ENCODE data around the gene THPO.

THPO gene

GRCh38 chr3:184395320-184395660 is 17.3 kb upstream of the THPO start:
- Histone ChIP-seq H3K36me3 (ENCODE audit: control insufficient read depth, insufficient read depth, low read length) (no peaks in the 10 kb centered on the region), H3K4me1 (ENCODE audit: control insufficient read depth, insufficient read depth, low read length) (no peaks in the 10 kb centered on the region), H3K4me3 (ENCODE audit: low read depth, low read length) (no peak overlapping the region), H3K27me3 (ENCODE audit: control insufficient read depth, insufficient read depth, low read length) (no peaks in the 10 kb centered on the region), H3K9me3 (ENCODE audit: control insufficient read depth, insufficient read depth, low read length) (no peaks in the 10 kb centered on the region), H3K9ac (ENCODE audit: low read depth, low read length) (no peak overlapping the region)

- Histone ChIP-seq H3K27me3 (ENCODE audit: control insufficient read depth, insufficient read depth, low read length) (no peaks in the 10 kb centered on the region), H3K9ac (ENCODE audit: low read depth, low read length) (no peak overlapping the region), H3K9me3 (ENCODE audit: control insufficient read depth, insufficient read depth, low read length) (no peaks in the 10 kb centered on the region), H3K36me3 (ENCODE audit: control insufficient read depth, insufficient read depth, low read length) (no peaks in the 10 kb centered on the region), H3K4me3 (ENCODE audit: low read depth, low read length) (no peak overlapping the region), H3K4me1 (ENCODE audit: control insufficient read depth, insufficient read depth, low read length) (no peaks in the 10 kb centered on the region)
Observed at GRCh38 chr3:184391266-184391665, 13.3 kb upstream of the THPO start.

GRCh38 chr3:184389935-184390528 is 12.0 kb upstream of the THPO start:
- Histone ChIP-seq H3K27me3 (ENCODE audit: control insufficient read depth, insufficient read depth, low read length) (peaks cover 4% of the 10 kb centered on the region), H3K4me1 (ENCODE audit: control insufficient read depth, insufficient read depth, low read length) (no peaks in the 10 kb centered on the region), H3K9me3 (ENCODE audit: control insufficient read depth, insufficient read depth, low read length) (no peaks in the 10 kb centered on the region), H3K4me3 (ENCODE audit: low read depth, low read length) (no peak overlapping the region), H3K36me3 (ENCODE audit: control insufficient read depth, insufficient read depth, low read length) (no peaks in the 10 kb centered on the region), H3K9ac (ENCODE audit: low read depth, low read length) (no peak overlapping the region)

- H3K36me3 ChIP-seq (ENCODE audit: control insufficient read depth, insufficient read depth, low read length): no peaks in the 10 kb centered on the region
- no peak overlapping the region for H3K9ac ChIP-seq (ENCODE audit: low read depth, low read length)
- H3K27me3 ChIP-seq (ENCODE audit: control insufficient read depth, insufficient read depth, low read length): peaks cover 9% of the 10 kb centered on the region
Observed at GRCh38 chr3:184389384-184389783, 11.4 kb upstream of the THPO start.

GRCh38 chr3:184388936-184389230 is 10.9 kb upstream of the THPO start:
- peaks cover 14% of the 10 kb centered on the region for H3K27me3 ChIP-seq (ENCODE audit: control insufficient read depth, insufficient read depth, low read length)

More at GRCh38 chr3:184389384-184389783, 11.4 kb upstream of the THPO start:
- H3K4me3 ChIP-seq (ENCODE audit: low read depth, low read length): no peak overlapping the region
- H3K4me1 ChIP-seq (ENCODE audit: control insufficient read depth, insufficient read depth, low read length): no peaks in the 10 kb centered on the region
- H3K9me3 ChIP-seq (ENCODE audit: control insufficient read depth, insufficient read depth, low read length): no peaks in the 10 kb centered on the region

DNA sequence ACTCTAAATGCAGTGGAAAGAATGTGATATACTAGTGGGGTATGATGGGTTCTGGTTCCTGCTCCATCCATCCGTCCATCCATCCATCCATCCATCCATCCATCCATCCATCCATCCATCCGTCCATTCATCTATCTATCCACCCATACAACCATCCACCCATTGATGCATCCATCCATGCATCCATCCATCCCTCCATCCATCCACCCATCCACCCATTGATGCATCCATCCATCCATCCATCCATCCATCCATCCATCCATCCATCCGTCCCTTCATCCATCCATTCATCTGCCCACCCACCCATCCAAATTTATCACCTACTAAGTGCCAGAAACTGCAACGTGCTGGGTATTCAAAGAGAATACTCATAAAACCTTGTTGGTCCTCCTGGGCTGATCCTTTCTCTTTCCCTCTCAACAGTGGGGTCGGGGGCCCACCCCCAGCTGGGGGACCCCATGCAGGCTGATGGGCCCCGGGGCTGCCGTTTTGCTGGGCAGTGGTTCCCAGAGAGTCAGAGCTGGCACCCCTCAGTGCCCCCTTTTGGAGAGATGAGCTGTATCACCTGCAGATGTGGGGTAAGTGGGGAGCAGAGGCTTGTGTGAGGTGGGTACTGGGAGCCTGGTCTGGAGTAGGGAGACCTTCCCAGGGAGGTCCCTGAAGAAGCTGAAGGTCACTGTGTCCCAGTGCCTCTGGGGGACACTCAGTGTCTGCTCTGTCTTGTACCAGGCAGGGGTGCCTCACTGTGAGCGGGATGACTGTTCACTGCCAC is 10.3 kb upstream of the THPO start:
- H3K9me3 ChIP-seq (ENCODE audit: control insufficient read depth, insufficient read depth, low read length): no peaks in the 10 kb centered on the region

More at GRCh38 chr3:184388936-184389230, 10.9 kb upstream of the THPO start:
- Histone ChIP-seq H3K4me3 (ENCODE audit: low read depth, low read length) (no peak overlapping the region), H3K9ac (ENCODE audit: low read depth, low read length) (no peak overlapping the region), H3K9me3 (ENCODE audit: control insufficient read depth, insufficient read depth, low read length) (no peaks in the 10 kb centered on the region), H3K36me3 (ENCODE audit: control insufficient read depth, insufficient read depth, low read length) (no peaks in the 10 kb centered on the region), H3K4me1 (ENCODE audit: control insufficient read depth, insufficient read depth, low read length) (no peaks in the 10 kb centered on the region)

GRCh38 chr3:184387174-184387714 is 9.2 kb upstream of the THPO start:
- no peak overlapping the region for H3K9ac ChIP-seq (ENCODE audit: low read depth, low read length)
- no peaks in the 10 kb centered on the region for H3K36me3 ChIP-seq (ENCODE audit: control insufficient read depth, insufficient read depth, low read length)
- H3K27me3 ChIP-seq (ENCODE audit: control insufficient read depth, insufficient read depth, low read length): peaks cover 27% of the 10 kb centered on the region
- H3K4me3 ChIP-seq (ENCODE audit: low read depth, low read length): no peak overlapping the region
- no peaks in the 10 kb centered on the region for H3K9me3 ChIP-seq (ENCODE audit: control insufficient read depth, insufficient read depth, low read length)
- H3K4me1 ChIP-seq (ENCODE audit: control insufficient read depth, insufficient read depth, low read length): no peaks in the 10 kb centered on the region

More for the DNA sequence above, 10.3 kb upstream of the THPO start:
- Histone ChIP-seq H3K4me3 (ENCODE audit: low read depth, low read length) (no peak overlapping the region), H3K4me1 (ENCODE audit: control insufficient read depth, insufficient read depth, low read length) (no peaks in the 10 kb centered on the region), H3K36me3 (ENCODE audit: control insufficient read depth, insufficient read depth, low read length) (no peaks in the 10 kb centered on the region), H3K27me3 (ENCODE audit: control insufficient read depth, insufficient read depth, low read length) (peaks cover 16% of the 10 kb centered on the region), H3K9ac (ENCODE audit: low read depth, low read length) (no peak overlapping the region)

DNA sequence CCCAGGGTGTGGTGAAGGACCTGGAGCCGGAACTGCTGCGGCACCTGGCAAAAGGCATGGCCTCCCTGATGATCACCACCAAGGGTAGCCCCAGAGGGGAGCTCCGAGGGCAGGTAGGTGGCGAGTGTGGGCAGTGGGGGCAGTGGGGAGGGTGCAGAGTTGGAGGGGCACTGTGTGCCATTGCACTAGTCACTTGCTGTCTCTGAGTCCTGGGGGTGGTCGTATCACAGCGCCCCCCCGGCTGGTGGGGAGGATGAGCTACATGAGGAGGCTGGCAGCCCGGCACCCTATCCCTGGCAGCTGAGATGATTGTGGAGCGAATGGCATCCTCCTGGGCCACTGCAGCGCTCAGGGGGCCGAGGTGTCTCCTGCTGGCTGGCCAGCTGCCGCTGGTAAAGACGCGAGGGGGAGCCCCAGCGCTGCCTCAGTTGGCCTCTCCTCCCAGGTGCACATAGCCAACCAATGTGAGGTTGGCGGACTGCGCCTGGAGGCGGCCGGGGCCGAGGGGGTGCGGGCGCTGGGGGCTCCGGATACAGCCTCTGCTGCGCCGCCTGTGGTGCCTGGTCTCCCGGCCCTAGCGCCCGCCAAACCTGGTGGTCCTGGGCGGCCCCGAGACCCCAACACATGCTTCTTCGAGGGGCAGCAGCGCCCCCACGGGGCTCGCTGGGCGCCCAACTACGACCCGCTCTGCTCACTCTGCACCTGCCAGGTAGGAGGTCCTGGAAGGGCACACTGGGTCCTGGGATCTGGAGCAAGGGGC is 8.2 kb upstream of the THPO start:
- Histone ChIP-seq H3K4me3 (ENCODE audit: low read depth, low read length) (no peak overlapping the region), H3K27me3 (ENCODE audit: control insufficient read depth, insufficient read depth, low read length) (peaks cover 37% of the 10 kb centered on the region), H3K9me3 (ENCODE audit: control insufficient read depth, insufficient read depth, low read length) (no peaks in the 10 kb centered on the region), H3K36me3 (ENCODE audit: control insufficient read depth, insufficient read depth, low read length) (no peaks in the 10 kb centered on the region), H3K4me1 (ENCODE audit: control insufficient read depth, insufficient read depth, low read length) (no peaks in the 10 kb centered on the region), H3K9ac (ENCODE audit: low read depth, low read length) (no peak overlapping the region)

DNA sequence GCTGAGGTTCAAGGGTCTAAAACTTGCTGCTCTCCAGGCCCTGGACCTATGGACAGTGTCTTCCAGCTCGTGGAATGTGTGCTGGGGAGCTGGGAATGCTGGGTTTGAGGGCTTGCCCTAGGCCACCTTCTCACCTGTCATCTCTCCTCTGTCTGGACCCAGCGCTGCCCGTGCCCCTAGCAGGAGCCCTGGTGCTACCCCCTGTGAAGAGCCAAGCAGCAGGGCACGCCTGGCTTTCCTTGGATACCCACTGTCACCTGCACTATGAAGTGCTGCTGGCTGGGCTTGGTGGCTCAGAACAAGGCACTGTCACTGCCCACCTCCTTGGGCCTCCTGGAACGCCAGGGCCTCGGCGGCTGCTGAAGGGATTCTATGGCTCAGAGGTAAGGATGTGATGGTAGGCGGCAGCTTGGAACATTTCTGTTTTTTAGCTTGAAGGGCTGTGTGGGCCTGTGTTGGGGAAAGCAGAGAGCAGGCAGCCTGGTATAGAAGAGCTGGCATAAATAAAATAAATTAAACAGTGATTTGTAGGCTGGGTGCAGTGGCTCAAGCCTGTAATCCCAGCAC is 6.9 kb upstream of the THPO start:
- Histone ChIP-seq H3K9me3 (ENCODE audit: control insufficient read depth, insufficient read depth, low read length) (no peaks in the 10 kb centered on the region), H3K4me3 (ENCODE audit: low read depth, low read length) (no peak overlapping the region), H3K36me3 (ENCODE audit: control insufficient read depth, insufficient read depth, low read length) (no peaks in the 10 kb centered on the region), H3K27me3 (ENCODE audit: control insufficient read depth, insufficient read depth, low read length) (peaks cover 45% of the 10 kb centered on the region), H3K4me1 (ENCODE audit: control insufficient read depth, insufficient read depth, low read length) (no peaks in the 10 kb centered on the region), H3K9ac (ENCODE audit: low read depth, low read length) (no peak overlapping the region)

DNA sequence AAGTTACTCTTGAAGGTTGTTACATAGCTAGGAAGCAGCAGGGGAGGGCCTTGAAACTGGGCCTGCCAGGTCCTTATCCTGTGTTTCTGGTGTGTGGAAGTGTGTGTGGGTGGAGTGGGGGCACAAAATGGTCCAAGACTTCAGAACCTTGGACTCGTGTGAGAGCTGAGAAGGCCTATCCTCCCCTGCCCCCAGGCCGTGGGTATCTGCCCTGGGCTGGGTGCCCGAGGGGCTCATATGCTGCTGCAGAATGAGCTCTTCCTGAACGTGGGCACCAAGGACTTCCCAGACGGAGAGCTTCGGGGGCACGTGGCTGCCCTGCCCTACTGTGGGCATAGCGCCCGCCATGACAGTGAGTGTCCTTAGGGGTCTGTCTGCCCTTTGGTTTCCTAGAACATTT is 6.3 kb upstream of the THPO start:
- Histone ChIP-seq H3K36me3 (ENCODE audit: control insufficient read depth, insufficient read depth, low read length) (no peaks in the 10 kb centered on the region), H3K4me3 (ENCODE audit: low read depth, low read length) (no peak overlapping the region), H3K9me3 (ENCODE audit: control insufficient read depth, insufficient read depth, low read length) (no peaks in the 10 kb centered on the region), H3K27me3 (ENCODE audit: control insufficient read depth, insufficient read depth, low read length) (peaks cover 46% of the 10 kb centered on the region), H3K9ac (ENCODE audit: low read depth, low read length) (no peak overlapping the region), H3K4me1 (ENCODE audit: control insufficient read depth, insufficient read depth, low read length) (peaks cover under 1% of the 10 kb centered on the region)

GRCh38 chr3:184383033-184383740 is 5.2 kb upstream of the THPO start:
- Histone ChIP-seq H3K4me3 (ENCODE audit: low read depth, low read length) (no peak overlapping the region), H3K9ac (ENCODE audit: low read depth, low read length) (no peak overlapping the region), H3K27me3 (ENCODE audit: control insufficient read depth, insufficient read depth, low read length) (peaks cover 58% of the 10 kb centered on the region)

More at GRCh38 chr3:184383033-184383740, 5.2 kb upstream of the THPO start:
- Histone ChIP-seq H3K4me1 (ENCODE audit: control insufficient read depth, insufficient read depth, low read length) (peaks cover 6% of the 10 kb centered on the region), H3K36me3 (ENCODE audit: control insufficient read depth, insufficient read depth, low read length) (no peaks in the 10 kb centered on the region), H3K9me3 (ENCODE audit: control insufficient read depth, insufficient read depth, low read length) (no peaks in the 10 kb centered on the region)

Measured in iPS-15b (cell line).